ENCODE measurements around the gene SGPL1.

Gene SGPL1

GRCh38 chr10:70886921-70887665 is 71.3 kb downstream of the SGPL1 start:
- no peak for DNase-seq

GRCh38 chr10:70887804-70888800 is 72.4 kb downstream of the SGPL1 start, which contains the start of gene PCBD1:
Gene PCBD1 (minus strand): TSS chr10:70888565. CDS start chr10:70888533, 32 bp downstream.
- DNase-seq = peak; percentile 45

- DNase-seq = no peak
Measured at GRCh38 chr10:70889291-70889690, 73.5 kb downstream of the SGPL1 start.

- DNase-seq = no peak
Measured at GRCh38 chr10:70890917-70891431, 75.2 kb downstream of the SGPL1 start.

GRCh38 chr10:70891627-70892026 is 75.9 kb downstream of the SGPL1 start:
- DNase-seq = no peak

GRCh38 chr10:70892631-70893030 is 76.9 kb downstream of the SGPL1 start:
- no peak for DNase-seq

GRCh38 chr10:70893227-70894006 is 77.7 kb downstream of the SGPL1 start:
- no peak for DNase-seq

- no peak for DNase-seq
Measured at GRCh38 chr10:70894416-70894815, 78.7 kb downstream of the SGPL1 start.

GRCh38 chr10:70896551-70896950 is 80.8 kb downstream of the SGPL1 start:
- no peak for DNase-seq

- DNase-seq = no peak
Measured at GRCh38 chr10:70898687-70899086, 82.9 kb downstream of the SGPL1 start.

- no peak for DNase-seq
Measured at GRCh38 chr10:70899096-70899495, 83.3 kb downstream of the SGPL1 start.

- DNase-seq = no peak
Measured at GRCh38 chr10:70901276-70901878, 85.6 kb downstream of the SGPL1 start.

- no peak for DNase-seq
Measured at GRCh38 chr10:70902661-70903261, 87.0 kb downstream of the SGPL1 start.

GRCh38 chr10:70903262-70903921 is 87.6 kb downstream of the SGPL1 start:
- DNase-seq = peak; percentile 53

- DNase-seq = no peak
Measured at GRCh38 chr10:70905071-70906021, 89.6 kb downstream of the SGPL1 start.

- DNase-seq = no peak
Measured at GRCh38 chr10:70906031-70906783, 90.5 kb downstream of the SGPL1 start.

- no peak for DNase-seq
Measured at GRCh38 chr10:70906953-70907636, 91.3 kb downstream of the SGPL1 start.

- no peak for DNase-seq
Measured at GRCh38 chr10:70907637-70908405, 92.1 kb downstream of the SGPL1 start.
